Body of pancreas (tissue), 4 donors: ENCODE results near the gene SUPT4H1.

Source experiments
- POLR2A ChIP-seq, 3 donors: fragments of 450-650 bp; IDR thresholded peaks; one replicate each; pipeline ENCODE4 v1.6.1; 2016; ENCODE audit warnings: antibody characterized with exemption in 3 of 3, mild to moderate bottlenecking in 2 of 3
- TF ChIP-seq, protein P1 (sequence below), 7 experiments: fragments of 450-650 bp in 4 of 7; fragments of 200-600 bp in 3 of 7; sonication (generic) in 3 of 7; IDR thresholded peaks; one replicate each; pipeline ENCODE4 v1.5.1; 2016 to 2019; ENCODE audit warnings: antibody characterized with exemption in 7 of 7

DNA sequence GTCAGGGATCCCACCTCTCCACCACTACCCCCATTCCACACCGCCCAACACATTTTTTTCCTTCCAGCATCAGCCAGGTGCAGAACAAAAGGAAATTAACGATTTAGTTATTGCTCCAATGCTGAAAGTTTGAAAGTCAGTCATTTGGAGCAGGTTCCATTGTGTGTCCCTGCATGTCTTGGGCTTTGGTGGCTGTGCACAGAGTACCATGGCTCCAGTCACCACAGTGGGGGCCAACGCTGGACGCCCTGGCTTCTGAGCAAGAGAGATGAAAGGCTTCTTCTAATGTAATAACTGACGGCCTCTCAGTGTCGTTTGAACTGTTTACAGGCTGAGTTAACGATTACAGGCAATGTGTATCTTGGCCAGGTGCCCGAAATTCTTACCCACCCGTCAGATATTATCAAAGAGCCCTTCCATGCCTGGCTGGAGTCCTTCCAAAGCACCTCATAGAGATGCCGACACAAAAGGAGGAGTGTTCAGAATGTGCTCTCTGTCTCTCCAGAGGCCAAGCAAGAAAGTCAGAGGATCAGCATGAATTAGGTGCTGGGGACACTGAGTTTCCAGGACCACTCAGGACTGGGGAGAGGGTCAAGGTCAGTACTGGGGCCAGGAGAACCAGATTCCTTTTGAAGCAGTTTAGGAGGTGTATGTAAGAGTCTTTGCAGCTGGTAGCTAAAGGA lies 39.4 kb upstream of the SUPT4H1 start:
- TF ChIP-seq POLR2A (IDR thresholded peaks at IDR 0.05) = peak in 1 of 3 donors; percentile 27
- TF ChIP-seq, protein P1, sequence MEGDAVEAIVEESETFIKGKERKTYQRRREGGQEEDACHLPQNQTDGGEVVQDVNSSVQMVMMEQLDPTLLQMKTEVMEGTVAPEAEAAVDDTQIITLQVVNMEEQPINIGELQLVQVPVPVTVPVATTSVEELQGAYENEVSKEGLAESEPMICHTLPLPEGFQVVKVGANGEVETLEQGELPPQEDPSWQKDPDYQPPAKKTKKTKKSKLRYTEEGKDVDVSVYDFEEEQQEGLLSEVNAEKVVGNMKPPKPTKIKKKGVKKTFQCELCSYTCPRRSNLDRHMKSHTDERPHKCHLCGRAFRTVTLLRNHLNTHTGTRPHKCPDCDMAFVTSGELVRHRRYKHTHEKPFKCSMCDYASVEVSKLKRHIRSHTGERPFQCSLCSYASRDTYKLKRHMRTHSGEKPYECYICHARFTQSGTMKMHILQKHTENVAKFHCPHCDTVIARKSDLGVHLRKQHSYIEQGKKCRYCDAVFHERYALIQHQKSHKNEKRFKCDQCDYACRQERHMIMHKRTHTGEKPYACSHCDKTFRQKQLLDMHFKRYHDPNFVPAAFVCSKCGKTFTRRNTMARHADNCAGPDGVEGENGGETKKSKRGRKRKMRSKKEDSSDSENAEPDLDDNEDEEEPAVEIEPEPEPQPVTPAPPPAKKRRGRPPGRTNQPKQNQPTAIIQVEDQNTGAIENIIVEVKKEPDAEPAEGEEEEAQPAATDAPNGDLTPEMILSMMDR (IDR thresholded peaks at IDR 0.05) = no peak
